ENCODE data around the gene KLK7.

KLK7 gene

DNA sequence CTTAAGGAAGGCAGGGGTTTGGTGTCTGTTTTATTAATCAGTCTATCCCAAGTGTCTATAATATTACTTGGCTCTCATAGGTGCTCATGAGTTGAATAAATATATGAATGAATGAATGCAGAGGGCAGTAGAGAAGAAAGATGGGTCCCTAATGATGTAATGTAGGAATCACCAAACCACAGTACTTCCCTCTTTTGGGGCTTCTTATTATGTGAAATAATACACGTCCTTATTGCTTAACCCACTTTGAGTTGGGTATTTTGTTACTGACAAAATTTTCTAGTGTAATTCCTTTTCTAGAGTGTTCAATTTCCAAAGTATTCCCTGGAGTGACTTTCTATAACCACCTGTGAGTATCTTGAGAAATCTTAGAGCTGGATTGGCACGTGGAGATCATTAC, 44.1 kb downstream of the KLK7 start:
- no peak for DNase-seq

DNA sequence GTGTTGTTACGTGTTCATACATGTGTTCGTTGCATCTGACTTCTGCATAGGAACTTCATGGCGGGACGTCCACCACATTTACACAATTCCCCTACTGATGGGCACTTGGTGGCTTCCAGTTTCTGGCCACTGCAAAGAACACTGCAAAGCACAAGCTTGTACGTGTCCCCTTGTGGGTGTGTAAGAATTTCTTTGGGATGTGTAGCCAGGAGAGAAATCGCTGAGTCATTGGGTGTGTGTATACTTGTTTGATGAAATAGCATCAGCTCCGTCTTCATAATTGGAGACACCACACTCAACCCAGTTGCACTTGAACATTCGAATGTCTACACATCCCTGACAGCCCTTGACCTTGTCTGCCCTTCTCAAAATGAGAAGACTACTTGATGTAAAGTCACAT, 50.1 kb downstream of the KLK7 start:
- DNase-seq, result no peak

DNA sequence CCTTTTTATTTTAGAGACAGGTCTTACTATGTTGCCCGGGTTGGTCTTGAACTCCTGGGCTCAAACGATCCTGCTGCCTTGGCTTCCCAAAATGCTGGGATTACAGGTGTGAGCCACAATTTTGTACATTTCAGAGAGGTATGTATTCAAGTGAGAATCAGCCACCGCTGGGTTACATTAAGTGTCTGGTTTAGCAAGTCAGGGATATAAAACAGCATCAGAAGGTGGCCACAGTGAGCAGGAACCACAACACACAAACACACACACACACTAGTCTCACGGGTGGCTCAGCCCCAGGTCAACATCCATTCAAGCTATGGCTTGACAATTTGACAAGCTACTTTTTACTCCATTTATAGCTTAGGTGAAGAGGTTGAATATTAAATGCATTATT, 51.0 kb downstream of the KLK7 start:
- DNase-seq, result no peak

DNA sequence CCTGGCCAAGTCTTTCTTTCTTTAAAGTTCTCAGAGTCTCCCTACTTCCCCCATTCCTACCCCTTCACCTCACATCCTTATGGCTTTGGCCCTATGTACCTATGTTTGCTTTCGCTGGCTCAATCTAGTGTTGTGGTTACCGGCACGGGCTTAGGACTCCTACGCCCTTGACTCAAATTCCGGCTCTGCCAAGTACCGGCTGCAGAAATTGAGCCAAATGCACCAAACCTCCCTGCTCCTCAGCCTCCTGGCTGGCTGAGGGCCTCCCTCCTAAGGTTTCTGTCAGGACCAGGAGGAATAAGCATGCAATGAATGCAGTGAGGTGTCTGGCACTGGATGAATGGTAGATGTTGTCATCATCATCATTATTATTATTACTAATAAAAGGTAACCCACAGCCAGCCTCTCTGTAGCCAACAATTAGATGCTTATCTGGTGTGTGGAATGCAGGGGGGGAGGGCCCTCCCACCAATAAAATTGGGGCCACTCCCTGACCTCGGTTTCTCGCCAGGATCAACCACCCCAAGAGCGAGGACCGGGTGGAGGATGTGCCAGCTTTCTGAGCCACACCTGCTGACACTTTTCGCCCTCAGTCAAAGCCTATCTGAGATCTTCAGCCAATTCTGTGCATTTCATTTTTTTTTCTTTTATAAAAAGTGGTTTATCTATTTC, 51.6 kb downstream of the KLK7 start:
- DNase-seq, result no peak

DNA sequence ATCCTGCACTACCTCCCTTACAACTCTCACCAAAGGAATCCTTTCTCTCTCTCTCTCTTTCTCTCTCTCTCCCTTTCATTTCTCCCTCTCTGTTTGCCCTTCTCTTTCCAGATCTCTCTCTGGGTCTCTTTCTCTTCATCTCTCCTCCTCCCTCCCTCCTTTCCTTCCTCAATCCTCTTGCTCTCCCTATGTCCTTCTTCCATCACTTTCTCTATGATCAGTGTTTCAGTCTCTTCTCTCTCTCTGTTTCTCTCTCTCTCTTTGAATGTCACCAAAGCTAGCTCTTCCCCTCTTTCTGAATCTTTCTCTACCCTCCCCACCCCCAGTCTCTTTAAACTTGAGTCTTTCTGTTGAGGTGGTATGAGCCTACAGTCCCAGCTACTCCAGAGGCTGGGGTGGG, 52.7 kb downstream of the KLK7 start:
- no peak for DNase-seq

DNA sequence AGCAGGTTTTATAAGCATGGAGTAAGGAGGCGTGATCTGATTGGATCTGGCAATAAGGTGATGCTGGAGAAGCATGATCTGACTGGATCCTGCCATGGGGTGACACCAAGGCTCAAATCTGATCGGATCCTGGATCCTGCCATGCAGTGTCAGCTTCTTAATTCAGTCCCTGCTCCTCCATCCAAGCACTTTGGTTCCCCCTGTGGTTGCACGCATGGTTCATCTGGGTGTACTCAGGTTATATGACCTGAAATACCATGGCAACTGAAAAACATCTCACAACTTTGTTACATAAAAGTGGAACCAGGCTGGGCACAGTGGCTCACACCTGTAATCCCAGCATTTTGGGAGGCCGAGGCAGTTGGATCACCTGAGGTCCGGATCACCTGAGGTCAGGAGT, 54.9 kb downstream of the KLK7 start:
- DNase-seq, result no peak

Data from anterior cingulate cortex (tissue), 58 donors.